UCSD-AML1 (cell line): ENCODE data around the gene OLFML2B.

Experiments
- DNase-seq: peaks from one replicate; lab custom pipeline; 2025; ENCODE audit not compliant: unreplicated experiment; lab: John Stamatoyannopoulos, UW

Gene OLFML2B

DNA sequence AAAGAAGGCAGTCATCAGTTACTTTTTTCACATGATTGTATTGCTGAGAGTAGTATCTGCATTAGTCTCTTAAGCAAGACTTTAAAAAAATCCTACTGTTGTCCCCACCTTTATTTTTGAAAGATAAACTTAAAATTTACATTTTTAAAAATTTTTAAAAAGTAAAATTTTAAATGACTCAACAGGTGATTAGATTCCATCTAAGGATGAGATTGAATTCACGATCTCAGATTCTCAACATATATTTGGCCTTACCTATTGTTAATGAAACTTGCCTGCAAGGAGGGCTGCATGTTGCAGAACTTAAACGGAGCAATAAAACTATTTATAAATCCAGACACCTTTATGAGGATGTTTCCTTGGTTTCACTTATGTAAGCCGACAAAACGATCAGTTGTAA, 75.2 kb downstream of the OLFML2B start:
- no peak for DNase-seq

DNA sequence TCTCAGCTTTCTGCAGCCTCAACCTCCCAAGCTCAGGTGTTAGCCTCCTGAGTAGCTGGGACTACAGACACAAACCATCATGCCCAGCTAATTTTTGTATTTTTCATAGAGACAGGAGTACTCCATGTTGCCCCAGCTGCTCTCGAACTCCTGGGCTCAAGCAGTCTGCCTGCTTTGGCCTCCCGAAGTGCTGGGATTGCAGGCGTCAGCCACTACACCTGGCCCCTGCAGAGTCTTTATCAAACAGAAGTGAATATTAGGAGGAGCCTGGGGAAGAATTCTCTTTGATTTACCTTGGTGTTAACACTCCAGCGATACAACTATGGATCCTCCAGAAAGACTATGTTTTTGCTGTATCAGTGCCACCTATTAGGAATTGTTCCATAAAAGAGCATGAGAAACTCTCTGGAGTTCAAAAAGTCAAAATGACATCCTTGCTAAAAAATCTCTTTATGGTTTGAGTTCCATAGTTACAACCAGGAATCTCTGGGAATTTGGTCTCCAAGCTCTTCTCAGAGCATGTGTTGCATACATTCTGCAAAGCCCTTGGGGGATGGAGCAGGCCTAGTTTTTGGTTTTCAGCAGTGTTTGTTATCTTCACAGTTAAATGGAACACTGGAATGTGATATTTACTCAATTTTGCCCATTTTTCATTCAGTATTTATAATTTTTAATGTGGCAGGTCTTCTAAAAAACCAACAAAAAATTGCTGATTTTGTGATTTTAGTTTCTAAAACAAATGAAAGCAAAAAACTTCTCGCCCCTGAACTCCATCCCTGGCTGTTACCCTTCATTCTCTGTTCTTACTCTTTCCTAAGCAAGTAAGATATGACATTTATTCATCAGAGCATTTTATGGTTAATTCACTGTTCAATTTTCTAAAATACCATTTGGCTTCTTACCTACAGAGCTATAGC, 77.3 kb downstream of the OLFML2B start:
- DNase-seq, result no peak

DNA sequence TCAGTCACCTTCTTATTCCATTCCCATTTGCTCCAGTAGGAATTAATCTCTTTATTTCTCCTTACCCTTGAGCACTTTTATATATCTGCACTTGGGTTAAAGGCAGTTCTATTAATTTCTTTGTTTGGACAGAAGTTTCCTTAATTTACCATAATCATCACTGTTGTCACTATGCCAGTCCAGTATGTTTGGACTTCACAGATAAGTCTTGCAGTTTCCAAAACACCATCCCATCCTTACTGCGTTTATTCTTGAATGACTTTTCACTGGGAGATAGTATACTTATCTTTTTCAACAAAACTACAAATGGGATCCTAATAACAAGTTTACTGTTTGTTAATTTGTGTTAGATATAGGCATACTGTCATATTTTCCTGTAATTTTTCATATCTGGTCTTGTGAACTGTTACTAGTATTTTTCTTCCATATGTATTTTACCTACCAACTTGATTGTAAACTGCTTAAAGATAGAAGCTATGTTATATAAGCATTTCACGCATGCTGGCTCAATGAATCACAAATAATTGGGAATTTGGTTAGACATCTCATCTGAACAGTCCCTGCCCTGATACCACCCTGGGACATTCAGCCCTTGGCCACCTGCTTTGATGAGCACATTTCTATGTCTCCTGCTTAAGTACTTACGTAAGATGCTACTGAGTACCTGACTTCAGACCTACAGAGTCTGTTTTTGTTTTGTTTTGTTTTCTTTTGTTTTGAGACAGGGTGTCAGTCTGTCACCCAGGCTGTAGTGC, 78.2 kb downstream of the OLFML2B start:
- no peak for DNase-seq

DNA sequence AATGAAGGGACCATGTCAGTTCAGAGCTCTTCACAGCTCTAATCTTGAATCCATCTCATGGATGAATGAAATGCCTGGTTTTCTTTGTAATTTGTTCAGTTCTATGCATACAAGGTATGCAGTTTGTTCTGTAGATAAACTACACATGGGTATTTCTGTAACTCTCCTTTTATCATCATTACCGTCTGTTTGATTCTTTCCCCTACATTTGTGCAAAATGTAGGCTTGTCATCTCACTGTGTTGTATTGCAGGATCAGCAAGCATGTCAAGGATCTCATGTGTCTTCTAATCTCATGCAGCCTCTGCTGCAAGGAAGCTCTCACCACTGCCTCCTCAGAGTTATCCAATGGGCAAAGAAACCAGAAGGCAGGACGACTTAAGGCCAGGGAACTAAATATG, 79.3 kb downstream of the OLFML2B start:
- DNase-seq, result no peak

DNA sequence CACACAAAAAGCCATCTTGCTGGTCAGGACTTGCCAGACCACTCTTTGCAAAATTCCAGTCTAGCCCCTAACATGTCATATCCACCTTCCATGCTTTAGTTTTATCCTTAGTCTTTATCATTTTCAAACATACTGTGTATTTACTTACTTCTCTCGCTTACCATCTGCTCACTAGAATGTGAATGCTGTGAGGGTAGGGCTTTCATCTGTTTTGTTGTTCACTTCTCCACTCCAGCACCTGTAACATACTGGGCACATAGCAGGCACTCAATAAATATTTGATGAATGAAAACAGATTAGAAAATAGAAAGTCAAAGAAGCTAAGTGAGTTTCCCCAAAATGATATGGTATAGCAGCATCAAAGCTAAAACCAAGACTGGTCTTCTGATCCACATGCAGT, 79.9 kb downstream of the OLFML2B start:
- no peak for DNase-seq

DNA sequence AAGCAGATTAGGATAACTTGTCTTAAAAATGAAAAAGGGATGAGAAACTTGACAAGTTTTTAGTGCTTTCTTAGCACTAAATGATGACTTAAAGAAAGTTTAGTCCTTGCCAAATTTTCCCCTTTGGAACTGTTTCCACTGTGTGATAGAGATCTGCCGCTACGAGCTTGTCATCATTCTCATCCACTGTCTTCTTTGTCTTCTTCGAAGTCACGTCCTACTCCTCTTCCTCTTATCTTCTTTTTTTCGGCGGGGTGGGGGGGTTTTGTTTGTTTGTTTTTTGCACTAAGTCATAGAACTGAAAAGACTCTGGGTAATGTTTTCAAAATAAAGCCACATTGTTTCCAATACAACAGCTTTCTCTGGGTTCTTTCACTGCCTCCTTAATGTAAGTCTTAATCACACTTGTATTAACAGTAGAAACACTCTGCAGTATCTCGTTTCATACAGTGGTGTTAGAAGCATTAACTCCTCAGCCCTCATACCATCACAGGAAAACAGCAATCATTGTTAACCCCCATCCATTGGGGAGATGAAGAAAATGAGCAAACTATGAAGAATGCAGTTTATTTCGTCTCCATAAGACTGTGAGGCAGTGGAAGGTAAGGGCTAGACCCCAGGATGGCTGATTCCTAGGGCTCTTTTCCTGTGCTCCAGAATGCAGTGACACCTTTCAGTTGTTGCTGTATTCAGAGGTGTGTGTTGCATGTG, 81.8 kb downstream of the OLFML2B start:
- no peak for DNase-seq

GRCh38 chr1:161940866-161941591, 82.6 kb downstream of the OLFML2B start:
- no peak for DNase-seq

- no peak for DNase-seq
Observed at GRCh38 chr1:161936786-161937185, 86.9 kb downstream of the OLFML2B start.

DNA sequence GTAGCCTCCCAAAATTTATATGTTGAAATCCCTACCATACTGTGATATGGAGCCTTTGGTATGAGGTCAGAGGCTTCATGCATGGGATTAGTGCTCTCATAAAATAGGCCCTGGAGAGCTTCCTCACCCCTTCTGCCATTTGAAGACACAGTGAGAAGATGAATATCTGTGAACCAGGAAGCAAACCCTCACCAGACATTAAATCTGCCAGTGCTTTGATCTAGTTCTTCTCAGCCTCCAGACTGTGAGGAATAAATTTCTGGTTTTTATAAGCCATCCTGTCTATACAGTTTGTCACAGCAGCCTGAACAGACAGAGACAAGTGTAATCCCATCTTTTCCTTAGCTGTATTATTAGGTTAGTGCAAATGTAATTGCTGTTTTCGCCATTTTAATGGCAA, 88.4 kb downstream of the OLFML2B start:
- DNase-seq, result no peak

DNA sequence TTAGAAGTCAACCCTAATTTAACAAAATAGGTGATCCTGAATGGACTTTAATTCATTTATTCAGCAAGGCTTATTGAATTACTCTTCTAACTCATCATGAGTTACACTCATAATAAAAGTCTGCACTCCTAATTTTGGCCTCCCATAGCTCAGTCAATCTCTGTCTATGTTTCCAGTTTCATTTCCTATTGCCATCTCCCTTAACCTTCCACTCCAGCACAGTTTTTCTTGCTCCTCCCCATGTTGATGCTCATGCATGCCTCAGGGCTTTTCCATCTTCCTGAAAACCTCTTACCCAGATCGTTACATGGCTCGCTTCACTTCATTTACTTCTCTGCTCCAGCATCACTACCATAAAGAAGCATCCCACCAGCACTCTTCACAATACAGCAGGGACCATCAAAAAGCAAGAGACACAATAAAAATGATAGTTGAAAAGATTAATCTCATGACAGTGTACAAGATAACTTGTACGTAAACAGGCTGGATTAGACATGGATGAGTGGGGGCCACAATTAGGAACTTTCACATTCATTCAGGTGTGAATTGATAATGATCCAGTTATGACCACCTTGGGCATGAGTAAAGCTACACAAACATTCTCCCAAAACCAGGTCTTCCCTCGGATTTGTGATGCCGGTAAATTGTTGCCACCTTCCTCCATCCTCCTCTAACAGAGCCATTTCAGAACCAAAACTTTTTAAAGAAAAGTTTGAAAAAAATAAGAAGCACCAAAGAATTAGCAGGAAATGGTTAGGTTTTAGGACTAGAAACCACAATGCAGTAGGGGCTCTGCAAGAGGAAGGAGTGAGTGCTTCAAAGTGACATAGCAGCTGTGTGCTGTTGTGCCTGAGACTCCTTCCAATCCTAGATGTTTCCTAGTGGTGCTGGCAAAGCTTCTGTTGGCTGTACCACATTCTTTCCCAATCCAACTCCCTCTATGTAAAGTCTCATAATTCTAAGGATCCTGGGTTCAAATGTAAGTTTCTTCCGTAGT, 89.8 kb downstream of the OLFML2B start:
- DNase-seq, result no peak
